SU-DHL-6 (cell line): ENCODE data around the gene LRP3.

Experiments used
- H2AFZ ChIP-seq: fragments of 200-600 bp; sonication (generic); 2 replicates; pipeline ENCODE4 v1.6.1; 2014; ENCODE audit warnings: low read depth, mild to moderate bottlenecking, moderate library complexity, mixed read lengths, antibody characterized with exemption, low read length; ENCODE audit not compliant: severe bottlenecking
- H3F3A ChIP-seq: fragments of 200-600 bp; shearing (Covaris generic); 2 replicates; pipeline ENCODE4 v1.6.0; 2016; ENCODE audit warnings: antibody characterized with exemption, mild to moderate bottlenecking; ENCODE audit not compliant: insufficient read depth
- H3K27ac ChIP-seq: fragments of 200-600 bp; sonication (generic); 2 replicates; pipeline ENCODE4 v1.5.1; 2016; ENCODE audit warnings: low read depth, mild to moderate bottlenecking, low read length, moderate library complexity, mixed read lengths
- H3K27me3 ChIP-seq: fragments of 200-600 bp; sonication (generic), shearing (Covaris generic); 2 replicates; pipeline ENCODE4 v1.6.0; 2014; ENCODE audit warnings: mild to moderate bottlenecking, low read length
- H3K36me3 ChIP-seq: fragments of 200-600 bp; sonication (generic); 2 replicates; pipeline ENCODE4 v1.6.1; 2014; ENCODE audit warnings: mild to moderate bottlenecking, low read length, mixed read lengths
- H3K4me2 ChIP-seq: fragments of 300-600, 200-600 bp; shearing (Covaris generic), sonication (generic); 2 replicates; pipeline ENCODE4 v1.6.0; 2014; ENCODE audit warnings: low read length, low read depth, mild to moderate bottlenecking; ENCODE audit not compliant: poor library complexity, severe bottlenecking
- H3K4me3 ChIP-seq: fragments of 200-600 bp; sonication (generic); 2 replicates; pipeline ENCODE4 v1.5.1; 2014; ENCODE audit warnings: antibody characterized with exemption, low read length, mild to moderate bottlenecking, mixed read lengths; ENCODE audit not compliant: insufficient read depth, poor library complexity, severe bottlenecking
- H3K79me2 ChIP-seq: fragments of 200-600 bp; sonication (generic); 2 replicates; pipeline ENCODE4 v1.6.1; 2014; ENCODE audit warnings: mild to moderate bottlenecking, low read length, moderate library complexity; ENCODE audit not compliant: insufficient read depth
- H3K9ac ChIP-seq: fragments of 200-600 bp; sonication (generic); 2 replicates; pipeline ENCODE4 v1.7.0; 2014; ENCODE audit warnings: mild to moderate bottlenecking, low read length
- H3K9me2 ChIP-seq: fragments of 200-600 bp; sonication (generic); replicated peaks from 2 replicates; pipeline ENCODE4 v1.6.1; 2014; ENCODE audit warnings: low read length; ENCODE audit not compliant: insufficient read depth
- H3K9me3 ChIP-seq: fragments of 200-600 bp; sonication (generic); 2 replicates; pipeline ENCODE4 v1.6.1; 2014; ENCODE audit warnings: low read length, mixed read lengths; ENCODE audit not compliant: insufficient read depth
- H4K20me1 ChIP-seq: fragments of 200-600 bp; sonication (generic); 2 replicates; pipeline ENCODE4 v1.6.1; 2014; ENCODE audit warnings: low read depth, mild to moderate bottlenecking, antibody characterized with exemption, low read length, moderate library complexity, mixed read lengths
- CTCF ChIP-seq: fragments of 200-600 bp; sonication (generic); IDR thresholded peaks from one replicate; pipeline ENCODE4 v1.5.1; 2017; ENCODE audit warnings: antibody characterized with exemption, mild to moderate bottlenecking, low read length, moderate library complexity; ENCODE audit not compliant: insufficient read depth, poor library complexity, severe bottlenecking
- EZH2phosphoT487 ChIP-seq: fragments of 200-600 bp; sonication (generic), shearing (Covaris generic); conservative IDR thresholded peaks from 2 replicates; pipeline ENCODE4 v1.6.1; 2018; ENCODE audit warnings: mild to moderate bottlenecking, antibody characterized with exemption, low read length, moderate library complexity, mixed read lengths

Gene LRP3

GRCh38 chr19:33229962-33230361 lies 35.8 kb downstream of the LRP3 start:
- Histone ChIP-seq H3K4me2 (no peak overlapping the region), H2AFZ (no peak overlapping the region), H3K9me2 (no peaks in the 10 kb centered on the region), H3K79me2 (no peaks in the 10 kb centered on the region), H3K36me3 (no peaks in the 10 kb centered on the region), H3K9me3 (0 out of 2 replicates have a peak, but pooled peaks cover 7% of the 10 kb centered on the region), H3K27ac (no peak overlapping the region), H3K9ac (no peak overlapping the region), H3K27me3 (no peaks in the 10 kb centered on the region), H3F3A (no peaks in the 10 kb centered on the region), H4K20me1 (no peaks in the 10 kb centered on the region), H3K4me3 (no peak overlapping the region)
- TF ChIP-seq CTCF (no peak), EZH2phosphoT487 (no peak)

GRCh38 chr19:33231511-33231910 lies 37.4 kb downstream of the LRP3 start:
- Histone ChIP-seq H3K79me2 (no peaks in the 10 kb centered on the region), H3K4me2 (no peak overlapping the region), H4K20me1 (no peaks in the 10 kb centered on the region), H3K27ac (no peak overlapping the region), H3K4me3 (no peak overlapping the region), H2AFZ (no peak overlapping the region), H3K9ac (no peak overlapping the region), H3K9me2 (no peaks in the 10 kb centered on the region), H3K9me3 (0 out of 2 replicates have a peak, but pooled peaks cover 7% of the 10 kb centered on the region), H3F3A (no peaks in the 10 kb centered on the region), H3K27me3 (no peaks in the 10 kb centered on the region), H3K36me3 (no peaks in the 10 kb centered on the region)
- TF ChIP-seq CTCF (no peak), EZH2phosphoT487 (no peak)

GRCh38 chr19:33232656-33233055 lies 38.5 kb downstream of the LRP3 start:
- Histone ChIP-seq H2AFZ (no peak overlapping the region), H3K36me3 (no peaks in the 10 kb centered on the region), H3K9ac (no peak overlapping the region), H3K9me3 (0 out of 2 replicates have a peak, but pooled peaks cover 3% of the 10 kb centered on the region), H3F3A (no peaks in the 10 kb centered on the region), H3K79me2 (no peaks in the 10 kb centered on the region), H3K4me3 (no peak overlapping the region), H3K27ac (no peak overlapping the region), H3K9me2 (no peaks in the 10 kb centered on the region), H3K4me2 (no peak overlapping the region), H4K20me1 (no peaks in the 10 kb centered on the region), H3K27me3 (no peaks in the 10 kb centered on the region)
- no peak for TF ChIP-seq EZH2phosphoT487
- no peak for TF ChIP-seq CTCF
